Testis (tissue), 2 donors: ENCODE results near the gene RBP5.

Experiments used
- CTCF ChIP-seq, 3 experiments: fragments of 450-650 bp in 2 of 3; fragments of 200-600 bp in 1 of 3; sonication (generic) in 1 of 3; IDR thresholded peaks; one replicate each; pipeline ENCODE4 v1.5.1; 2016 to 2019; ENCODE audit warnings: antibody characterized with exemption in 3 of 3, mild to moderate bottlenecking in 2 of 3, moderate library complexity in 1 of 3
- POLR2A ChIP-seq: fragments of 450-650 bp; IDR thresholded peaks from one replicate; pipeline ENCODE4 v1.6.1; 2017; ENCODE audit warnings: antibody characterized with exemption, mild to moderate bottlenecking, moderate library complexity

- no peak for TF ChIP-seq CTCF (IDR thresholded peaks at IDR 0.05)
- TF ChIP-seq POLR2A = no peak
Measured at GRCh38 chr12:7142809-7143465, 14.2 kb upstream of the RBP5 start.
